A549 treated with ZK216348 at 1 μM for 4 hours (cell line): Measurements from ENCODE around the gene AP2A2. TPM values are rescaled to one million over a fixed set of nuclear protein-coding genes. Genes with fewer than 3 reads are reported as not detected.

Experiments used
- total RNA-seq: library from RNA; stranded (reverse); fragments of 200-300 nt; extraction: Qiagen RNA extraction; gene quantifications from 5 replicates; pipeline ENCODE4 v1.2.3, GENCODE V29; 2022; ENCODE audit warnings: low read depth

The AP2A2 gene
- 33.3 to 39.8 TPM (median 36.9 TPM) in 5 replicates for total RNA-seq

GRCh38 chr11:925496-926301 is at the start of gene AP2A2:
Gene AP2A2, plus strand, starts transcription at chr11:925870. Its CDS starts 152 bp downstream, at chr11:926022.

GRCh38 chr11:910589-911030 is 15.1 kb upstream of the AP2A2 start, which contains the start of gene CHID1:
Gene CHID1, minus strand, starts transcription at chr11:910810. Its CDS starts 5,994 bp downstream, at chr11:904816.

GRCh38 chr11:1036303-1036923 is 110.7 kb downstream of the AP2A2 start, which contains the start of gene MUC6:
Gene MUC6, minus strand, starts transcription at chr11:1036718. Its CDS starts 63 bp downstream, at chr11:1036655.

Other genes starting within 250 kb of the AP2A2 start
- 23.5 to 35.5 TPM (median 33.7 TPM) in 5 replicates for gene DEAF1, start 230.6 kb upstream of the AP2A2 start, total RNA-seq
- 5.4 to 11.1 TPM (median 9.6 TPM) in 5 replicates for gene TMEM80, start 230.1 kb upstream of the AP2A2 start, total RNA-seq
- gene EPS8L2, start 219.6 kb upstream of the AP2A2 start, total RNA-seq: 64.8 to 145 TPM (median 118 TPM) in 5 replicates
- gene TALDO1, start 178.4 kb upstream of the AP2A2 start, total RNA-seq: 387 to 468 TPM (median 402 TPM) in 5 replicates
- gene GATD1, start 148.4 kb upstream of the AP2A2 start, total RNA-seq: 29.4 to 58.7 TPM (median 49.3 TPM) in 5 replicates
- 2.1 to 2.6 TPM (median 2.4 TPM) in 5 replicates for gene CEND1, start 135.8 kb upstream of the AP2A2 start, total RNA-seq
- gene SLC25A22, start 127.6 kb upstream of the AP2A2 start, total RNA-seq: 17.4 to 39.6 TPM (median 35.3 TPM) in 5 replicates
- gene PIDD1, start 120.6 kb upstream of the AP2A2 start, total RNA-seq: 6.5 to 17.3 TPM (median 13.0 TPM) in 5 replicates
- gene RPLP2, start 115.9 kb upstream of the AP2A2 start, total RNA-seq: 1,646 to 2,381 TPM (median 2,232 TPM) in 5 replicates
- gene PNPLA2, start 107.0 kb upstream of the AP2A2 start, total RNA-seq: 26.3 to 59.2 TPM (median 52.4 TPM) in 5 replicates
- 2.9 to 5.2 TPM (median 4.7 TPM) in 5 replicates for gene CRACR2B, start 98.0 kb upstream of the AP2A2 start, total RNA-seq
- 596 to 862 TPM (median 759 TPM) in 5 replicates for gene CD151, start 92.9 kb upstream of the AP2A2 start, total RNA-seq
- gene POLR2L, start 83.3 kb upstream of the AP2A2 start, total RNA-seq: 539 to 736 TPM (median 601 TPM) in 5 replicates
- 92.6 to 194 TPM (median 180 TPM) in 5 replicates for gene TSPAN4, start 83.0 kb upstream of the AP2A2 start, total RNA-seq
- 69.4 to 78.4 TPM (median 71.7 TPM) in 5 replicates for gene CHID1, start 15.1 kb upstream of the AP2A2 start, total RNA-seq
- gene MUC6, start 110.8 kb downstream of the AP2A2 start, total RNA-seq: 0.30 TPM in 1 of 5 replicates, not detected in the others
- 0.26 to 0.59 TPM (median 0.36 TPM) in 5 replicates for gene MUC2, start 149.0 kb downstream of the AP2A2 start, total RNA-seq
- 0.79 to 3.9 TPM (median 2.7 TPM) in 5 replicates for gene MUC5AC, start 232.1 kb downstream of the AP2A2 start, total RNA-seq